ENCODE data around the gene CHPT1.

DNA sequence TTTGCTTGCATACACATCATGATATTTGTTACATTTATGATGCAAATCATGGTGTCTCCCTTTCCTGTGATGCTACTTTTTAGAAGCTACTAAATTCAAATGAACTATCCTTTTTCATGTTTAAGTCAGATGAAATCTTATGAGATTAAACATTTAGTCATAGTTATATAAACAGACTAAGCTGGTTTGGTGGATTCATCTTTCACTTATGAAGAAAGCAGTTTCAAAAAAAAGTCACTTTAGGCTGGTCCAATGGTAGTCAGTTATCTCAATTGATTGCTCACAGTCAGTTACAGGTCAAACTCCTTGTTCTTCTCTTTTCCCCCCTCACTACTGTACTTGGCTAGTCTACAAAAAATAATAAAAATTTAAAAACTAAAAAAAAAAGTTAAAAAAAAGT lies 22.1 kb downstream of the CHPT1 start:
- TF ChIP-seq, protein P1, sequence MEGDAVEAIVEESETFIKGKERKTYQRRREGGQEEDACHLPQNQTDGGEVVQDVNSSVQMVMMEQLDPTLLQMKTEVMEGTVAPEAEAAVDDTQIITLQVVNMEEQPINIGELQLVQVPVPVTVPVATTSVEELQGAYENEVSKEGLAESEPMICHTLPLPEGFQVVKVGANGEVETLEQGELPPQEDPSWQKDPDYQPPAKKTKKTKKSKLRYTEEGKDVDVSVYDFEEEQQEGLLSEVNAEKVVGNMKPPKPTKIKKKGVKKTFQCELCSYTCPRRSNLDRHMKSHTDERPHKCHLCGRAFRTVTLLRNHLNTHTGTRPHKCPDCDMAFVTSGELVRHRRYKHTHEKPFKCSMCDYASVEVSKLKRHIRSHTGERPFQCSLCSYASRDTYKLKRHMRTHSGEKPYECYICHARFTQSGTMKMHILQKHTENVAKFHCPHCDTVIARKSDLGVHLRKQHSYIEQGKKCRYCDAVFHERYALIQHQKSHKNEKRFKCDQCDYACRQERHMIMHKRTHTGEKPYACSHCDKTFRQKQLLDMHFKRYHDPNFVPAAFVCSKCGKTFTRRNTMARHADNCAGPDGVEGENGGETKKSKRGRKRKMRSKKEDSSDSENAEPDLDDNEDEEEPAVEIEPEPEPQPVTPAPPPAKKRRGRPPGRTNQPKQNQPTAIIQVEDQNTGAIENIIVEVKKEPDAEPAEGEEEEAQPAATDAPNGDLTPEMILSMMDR (IDR thresholded peaks at IDR 0.05), result no peak
- no peak for TF ChIP-seq ZFX (IDR thresholded peaks at IDR 0.05; ENCODE audit: borderline replicate concordance)

All from 22Rv1 (cell line).